ENCODE results near the gene MGA. TPM values are rescaled to one million over a fixed set of nuclear protein-coding genes. Genes with fewer than 3 reads are reported as not detected.

MGA gene
- total and polyA plus RNA-seq, 2 experiments from 2014 or later, result 42.6 to 58.9 TPM

DNA sequence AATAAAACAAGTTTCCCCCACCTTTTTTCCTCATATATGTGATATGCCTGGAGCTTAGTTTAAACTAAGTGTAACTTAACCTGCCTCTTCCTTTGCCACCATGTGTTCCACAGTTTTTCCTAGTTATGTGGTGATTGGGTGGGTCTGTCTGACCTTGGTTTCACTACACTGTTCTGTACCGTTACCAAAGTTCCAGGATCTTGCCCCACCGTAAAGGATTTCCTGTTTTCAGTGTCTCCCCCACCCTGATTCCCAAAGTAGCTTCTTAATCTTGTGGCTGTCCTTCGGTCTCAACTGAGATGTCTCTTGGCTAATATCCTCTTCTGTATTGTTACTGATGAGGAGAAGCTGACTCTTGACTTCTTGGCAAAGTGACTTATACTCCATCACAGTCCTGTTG, 6.4 kb upstream of the MGA start:
- Histone ChIP-seq H3K4me3 (no peak overlapping the region), H3K4me1 (ENCODE audit: insufficient read depth) (no peaks in the 10 kb centered on the region), H2AFZ (no peak overlapping the region), H3F3A (replicated peaks; ENCODE audit: low read depth) (no peaks in the 10 kb centered on the region), H3K79me2 (replicated peaks; ENCODE audit: insufficient read depth) (peaks cover 26% of the 10 kb centered on the region), H3K27ac (ENCODE audit: low read depth) (no peak overlapping the region), H3K36me3 (ENCODE audit: insufficient read depth) (no peaks in the 10 kb centered on the region), H3K4me2 (no peak overlapping the region), H4K20me1 (replicated peaks; ENCODE audit: insufficient read depth) (no peaks in the 10 kb centered on the region; the same call in 1 of the 2 replicates), H3K9me2 (ENCODE audit: insufficient read depth) (no peaks in the 10 kb centered on the region), H3K27me3 (ENCODE audit: insufficient read depth) (peaks cover 15% of the 10 kb centered on the region)
- Mint-ChIP-seq H3K4me1 (peaks cover 2% of the 10 kb centered on the region; the same call in 1 of the 3 replicates), H3K27me3 (ENCODE audit: insufficient read depth, low read depth, poor library complexity) (peaks cover 14% of the 10 kb centered on the region), H3K4me3 (no peak overlapping the region), H3K27ac (no peak overlapping the region), H3K36me3 (ENCODE audit: low read depth) (peaks cover 13% of the 10 kb centered on the region; the same call in 2 of the 3 replicates), H3K9me3 (peaks cover 16% of the 10 kb centered on the region)
- TF ChIP-seq NANOG (IDR thresholded peaks at IDR 0.05; ENCODE audit: borderline replicate concordance) (no peak), REST (IDR thresholded peaks at IDR 0.05; ENCODE audit: unreplicated experiment) (no peak), CREB1 (CRISPR knock-in tag; IDR thresholded peaks at IDR 0.05; ENCODE audit: low read depth) (no peak), ZNF462 (CRISPR knock-in tag; IDR thresholded peaks at IDR 0.05) (no peak), POLR2AphosphoS5 (IDR thresholded peaks at IDR 0.05; ENCODE audit: low read depth) (no peak), ZNF114 (CRISPR knock-in tag; IDR thresholded peaks at IDR 0.05) (no peak), JUNB (IDR thresholded peaks at IDR 0.05; ENCODE audit: unreplicated experiment) (no peak), ZNF331 (CRISPR knock-in tag; IDR thresholded peaks at IDR 0.05; ENCODE audit: low read depth) (no peak), CTCF (conservative IDR thresholded peaks at IDR 0.05; ENCODE audit: low read depth in 2 of 2) (no peak)
- DNase-seq (ENCODE audit: low spot score) (no peak), ATAC-seq (no peak)
